Keratinocyte (primary cell): Measurements from ENCODE around the gene CPNE7.
A peak's percentile ranks its signal among the peaks of the same experiment; 100 is the strongest.

Experiments
- CTCF ChIP-seq, 3 experiments: IDR thresholded peaks in 1 of 3; conservative IDR thresholded peaks in 1 of 3; optimal IDR thresholded peaks in 1 of 3; 2 replicates in 2 of 3; 3 replicates in 1 of 3; pipeline versions ENCODE3 to v1.5.1; 2011; ENCODE audit warnings: low read length in 3 of 3, mild to moderate bottlenecking in 3 of 3, moderate library complexity in 2 of 3, control low read depth in 1 of 3, inconsistent platforms in 1 of 3; ENCODE audit not compliant: insufficient read depth in 2 of 3; ENCODE audit errors: extremely low read depth in 1 of 3
- EZH2 ChIP-seq: IDR thresholded peaks from one replicate; pipeline ENCODE4 v1.6.1; 2012; ENCODE audit warnings: inconsistent platforms, mild to moderate bottlenecking, low read length, moderate library complexity

GRCh38 chr16:89565506-89566372, 9.8 kb upstream of the CPNE7 start:
- TF ChIP-seq CTCF (optimal IDR thresholded peaks at IDR 0.05 in 1 of 3, IDR thresholded peaks at IDR 0.05 in 1 of 3, conservative IDR thresholded peaks at IDR 0.05 in 1 of 3; ENCODE audit: extremely low read depth in 1 of 3, insufficient read depth in 2 of 3, low read length in 3 of 3), result peak; percentile 76 to 85 (median 84)
- no peak for TF ChIP-seq EZH2
